GM23338 (cell line): ENCODE data around the gene TCF12. TPM values are rescaled to one million over a fixed set of nuclear protein-coding genes. Genes with fewer than 3 reads are reported as not detected.

ENCODE experiments used
- CREB1 ChIP-seq: fragments of 250-450 bp; sonication (Bioruptor Pico); IDR thresholded peaks from 2 replicates; pipeline ENCODE4 v1.5.0; 2020; ENCODE audit warnings: low read depth, mild to moderate bottlenecking, moderate library complexity
- CTCF ChIP-seq, 2 experiments: fragments of 200-600 bp in 1 of 2; sonication (generic) in 1 of 2; conservative IDR thresholded peaks; 2 replicates each; pipeline versions ENCODE4 v1.5.1 to v1.6.1; 2016 to 2017; ENCODE audit warnings: antibody characterized with exemption in 2 of 2, low read depth in 2 of 2, mild to moderate bottlenecking in 2 of 2, moderate library complexity in 1 of 2
- ETS1 ChIP-seq: IDR thresholded peaks from 2 replicates; pipeline ENCODE4 v1.6.1; 2016; ENCODE audit warnings: antibody characterized with exemption
- STAT1 ChIP-seq: IDR thresholded peaks from one replicate; pipeline ENCODE4 v1.6.1; 2016; ENCODE audit warnings: antibody characterized with exemption; ENCODE audit not compliant: unreplicated experiment
- ZNF331 ChIP-seq: fragments of 250-450 bp; sonication (Bioruptor Pico); IDR thresholded peaks from 2 replicates; pipeline ENCODE4 v1.5.0; 2020; ENCODE audit warnings: low read depth, mild to moderate bottlenecking, moderate library complexity
- ZNF462 ChIP-seq: fragments of 250-450 bp; sonication (Bioruptor Pico); IDR thresholded peaks from 2 replicates; pipeline ENCODE4 v1.5.0; 2020; ENCODE audit warnings: mild to moderate bottlenecking, moderate library complexity
- polyA plus RNA-seq: library from polyadenylated mRNA; unstranded; fragments of >200 nt; fragmentation: Nextera tagmentation; extraction: Ambion mirVana; gene quantifications from 2 replicates; pipeline ENCODE4 v1.2.1, GENCODE V29; 2016
- total RNA-seq: library from RNA; depleted of rRNA; stranded (reverse); fragments of >200 nt; shearing (Covaris generic); gene quantifications from 2 replicates; pipeline ENCODE4 v1.2.3, GENCODE V29; 2014

The TCF12 gene
- total and polyA plus RNA-seq, 2 experiments from 2014 or later = 27.6 to 104 TPM

- TF ChIP-seq ZNF462 (CRISPR knock-in tag) = no peak
- TF ChIP-seq CTCF (conservative IDR thresholded peaks at IDR 0.05; ENCODE audit: low read depth in 2 of 2) = no peak; a peak in 1 of 4 replicates
- TF ChIP-seq CREB1 (CRISPR knock-in tag) = no peak
- TF ChIP-seq ZNF331 (CRISPR knock-in tag) = no peak
- TF ChIP-seq ETS1 = no peak
- no peak for TF ChIP-seq STAT1
Measured at GRCh38 chr15:57319919-57320560, 401.6 kb downstream of the TCF12 start (continued).
